Stimulated activated CD8-positive, alpha-beta memory T cell treated with anti-CD3 and anti-CD28 coated beads, Interleukin-4, amount 100 ng/mL, for 48 hours (primary cell): ENCODE data around the gene TRIM44.
"Not testable (repeated sequence)": the region's sequence is repeated elsewhere in the genome, so short reads cannot be mapped to it uniquely, and the experiment has no call there.

Experiments used
- DNase-seq: peaks from one replicate; pipeline ENCODE4 v3.0.0-alpha.2; 2020

The TRIM44 gene

GRCh38 chr11:35761899-35762298, 99.3 kb downstream of the TRIM44 start:
- DNase-seq: no peak

GRCh38 chr11:35763301-35763700, 100.7 kb downstream of the TRIM44 start:
- DNase-seq: no peak

GRCh38 chr11:35763765-35764164, 101.2 kb downstream of the TRIM44 start:
- no peak for DNase-seq

GRCh38 chr11:35764417-35764816, 101.8 kb downstream of the TRIM44 start:
- DNase-seq: no peak

GRCh38 chr11:35765211-35765610, 102.6 kb downstream of the TRIM44 start:
- no peak for DNase-seq

- no peak for DNase-seq
Observed at GRCh38 chr11:35766651-35767050, 104.1 kb downstream of the TRIM44 start.

GRCh38 chr11:35770425-35770824, 107.8 kb downstream of the TRIM44 start:
- DNase-seq: not testable (repeated sequence)

GRCh38 chr11:35771722-35772121, 109.1 kb downstream of the TRIM44 start:
- DNase-seq: no peak

- DNase-seq: not testable (repeated sequence)
Observed at GRCh38 chr11:35777241-35777640, 114.7 kb downstream of the TRIM44 start.

GRCh38 chr11:35778943-35779342, 116.4 kb downstream of the TRIM44 start:
- DNase-seq: not testable (repeated sequence)

GRCh38 chr11:35779409-35779808, 116.8 kb downstream of the TRIM44 start:
- DNase-seq: no peak

GRCh38 chr11:35780951-35781860, 118.6 kb downstream of the TRIM44 start:
- DNase-seq: no peak

- no peak for DNase-seq
Observed at GRCh38 chr11:35781861-35782470, 119.4 kb downstream of the TRIM44 start.

GRCh38 chr11:35783809-35784208, 121.2 kb downstream of the TRIM44 start:
- DNase-seq: no peak

- no peak for DNase-seq
Observed at GRCh38 chr11:35784699-35785098, 122.1 kb downstream of the TRIM44 start.

- DNase-seq: no peak
Observed at GRCh38 chr11:35785287-35786167, 123.0 kb downstream of the TRIM44 start.

GRCh38 chr11:35786188-35786587, 123.6 kb downstream of the TRIM44 start:
- no peak for DNase-seq

- DNase-seq: no peak
Observed at GRCh38 chr11:35787013-35787504, 124.5 kb downstream of the TRIM44 start.

- no peak for DNase-seq
Observed at GRCh38 chr11:35787626-35788025, 125.1 kb downstream of the TRIM44 start.

- DNase-seq: no peak
Observed at GRCh38 chr11:35791088-35791958, 128.7 kb downstream of the TRIM44 start.

- no peak for DNase-seq
Observed at GRCh38 chr11:35792148-35792845, 129.7 kb downstream of the TRIM44 start.

- no peak for DNase-seq
Observed at GRCh38 chr11:35792846-35793192, 130.2 kb downstream of the TRIM44 start.
